Neural crest cell (in vitro differentiated cells): ENCODE measurements around the gene DMAC2. TPM values are rescaled to one million over a fixed set of nuclear protein-coding genes. Genes with fewer than 3 reads are reported as not detected.
A peak's percentile ranks its signal among the peaks of the same experiment; 100 is the strongest.

ENCODE experiments used
- DNase-seq: peaks from one replicate; pipeline ENCODE4 v3.0.0; 2021; ENCODE audit warnings: low read depth, mixed read lengths, low spot score
- H3K27ac Mint-ChIP-seq: one replicate; pipeline ENCODE4 v1.8.0; 2021; ENCODE audit warnings: mild to moderate bottlenecking, mixed read lengths; ENCODE audit not compliant: unreplicated experiment
- H3K27me3 Mint-ChIP-seq: 2 replicates; pipeline ENCODE4 v1.8.0; 2021; ENCODE audit warnings: low read depth, mild to moderate bottlenecking, mixed read lengths
- H3K36me3 Mint-ChIP-seq: 2 replicates; pipeline ENCODE4 v1.8.0; 2021; ENCODE audit warnings: low read depth, mild to moderate bottlenecking, mixed read lengths
- H3K4me1 Mint-ChIP-seq: 2 replicates; pipeline ENCODE4 v1.8.0; 2021; ENCODE audit warnings: mixed read lengths
- H3K4me3 Mint-ChIP-seq: one replicate; pipeline ENCODE4 v1.8.0; 2021; ENCODE audit warnings: mild to moderate bottlenecking, mixed read lengths
- H3K9me3 Mint-ChIP-seq: 2 replicates; pipeline ENCODE4 v1.8.0; 2021; ENCODE audit warnings: mixed read lengths
- CTCF ChIP-seq: fragments of 200-600 bp; sonication (generic); conservative IDR thresholded peaks from 2 replicates; pipeline ENCODE4 v1.5.0; 2021; ENCODE audit warnings: antibody characterized with exemption, mild to moderate bottlenecking
- total RNA-seq: library from RNA; stranded (reverse); gene quantifications from 2 replicates; pipeline ENCODE4 v1.2.1, GENCODE V29; 2021

DMAC2 gene
- total RNA-seq, 1 donor from 2014 or later = 63.1 TPM

DNA sequence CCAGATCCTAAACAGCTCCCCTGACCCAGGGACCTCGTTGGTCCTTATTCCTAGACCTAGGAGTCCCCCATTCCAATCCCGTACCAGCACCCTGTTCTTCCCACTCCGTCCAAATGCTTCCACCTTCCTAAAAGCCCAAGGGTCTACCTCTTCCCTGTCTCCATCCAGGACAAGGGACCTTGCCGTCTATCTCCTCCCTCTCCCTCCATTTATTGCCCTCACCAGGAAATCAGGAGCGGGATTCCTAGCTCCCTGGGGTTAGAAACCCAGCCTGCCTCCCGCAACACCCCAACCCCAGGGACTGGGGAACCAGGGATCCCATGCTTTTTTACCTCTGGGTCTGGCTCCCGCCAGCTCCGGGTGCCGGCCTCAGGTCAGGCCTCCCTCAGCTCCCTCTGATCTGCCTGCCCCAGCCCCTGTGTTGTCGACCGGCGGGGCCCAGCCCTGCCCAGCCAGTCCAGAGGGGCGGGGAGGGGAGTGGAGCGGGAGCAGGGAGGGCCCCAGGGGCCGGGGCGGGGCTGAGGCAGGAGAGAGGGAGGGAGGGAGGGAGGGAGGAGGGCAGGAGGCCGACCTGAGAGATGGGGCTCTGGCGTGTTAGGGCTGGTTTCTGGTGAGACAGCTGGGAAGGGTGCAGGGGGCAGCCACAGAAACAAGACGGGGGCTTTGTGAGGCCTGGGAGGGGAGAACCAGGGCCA, 12.6 kb downstream of the DMAC2 start, which contains the start of gene B3GNT8:
Gene B3GNT8 (minus strand): TSS at position 423 of the 695 bp plus-strand sequence. CDS start 596 bp downstream, outside the sequence.
- Mint-ChIP-seq H3K4me1 (peaks cover 5% of the 10 kb centered on the region), H3K27me3 (no peaks in the 10 kb centered on the region), H3K36me3 (peaks cover under 1% of the 10 kb centered on the region), H3K9me3 (no peaks in the 10 kb centered on the region), H3K4me3 (peak within 1 kb of the TSS; percentile 49), H3K27ac (peak within 1 kb of the TSS; percentile 27)
- peak; percentile 44 for DNase-seq
- TF ChIP-seq CTCF = no peak

DNA sequence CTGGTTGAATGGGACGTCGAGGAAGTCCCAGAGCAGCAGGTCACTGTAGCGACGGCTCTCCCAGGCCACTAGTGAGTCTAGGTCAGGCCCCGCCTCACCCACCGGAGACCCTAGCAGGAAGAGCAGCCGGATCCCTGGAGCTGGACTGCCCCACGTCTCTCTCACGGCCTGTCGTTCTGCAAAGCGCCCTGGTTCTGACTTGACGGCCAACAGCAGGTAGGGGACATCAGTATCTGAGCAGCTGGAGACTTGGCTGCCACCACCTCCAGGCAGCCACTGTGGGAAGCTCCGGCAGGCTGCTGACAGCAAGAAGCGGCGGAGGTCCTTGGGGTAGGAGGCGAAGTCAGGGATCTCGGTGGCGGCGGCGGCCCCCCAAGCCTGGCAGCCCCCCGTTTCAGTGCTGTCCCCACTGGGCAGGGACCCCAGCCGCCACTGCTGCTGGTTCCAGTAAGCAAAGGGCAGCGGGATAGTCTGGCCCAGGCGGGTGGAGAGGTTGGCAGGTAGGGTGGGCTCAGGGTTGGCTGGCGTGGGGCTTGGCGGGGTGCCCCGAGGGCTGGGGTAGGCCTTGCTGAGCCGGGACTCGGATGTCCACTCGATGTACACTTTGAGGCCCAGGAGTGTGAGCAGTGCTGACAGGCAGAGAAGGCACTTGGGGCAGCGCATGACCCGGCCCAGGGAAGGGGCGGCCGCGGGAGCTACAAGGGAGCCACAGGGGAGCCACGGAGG, 13.4 kb downstream of the DMAC2 start:
- H3K27ac Mint-ChIP-seq = peak overlapping the region; percentile 19
- peaks cover 5% of the 10 kb centered on the region for H3K4me1 Mint-ChIP-seq
- DNase-seq = no peak
- TF ChIP-seq CTCF = no peak
- no peaks in the 10 kb centered on the region for H3K36me3 Mint-ChIP-seq
- H3K27me3 Mint-ChIP-seq = no peaks in the 10 kb centered on the region
- no peak overlapping the region for H3K4me3 Mint-ChIP-seq
- H3K9me3 Mint-ChIP-seq = no peaks in the 10 kb centered on the region

DNA sequence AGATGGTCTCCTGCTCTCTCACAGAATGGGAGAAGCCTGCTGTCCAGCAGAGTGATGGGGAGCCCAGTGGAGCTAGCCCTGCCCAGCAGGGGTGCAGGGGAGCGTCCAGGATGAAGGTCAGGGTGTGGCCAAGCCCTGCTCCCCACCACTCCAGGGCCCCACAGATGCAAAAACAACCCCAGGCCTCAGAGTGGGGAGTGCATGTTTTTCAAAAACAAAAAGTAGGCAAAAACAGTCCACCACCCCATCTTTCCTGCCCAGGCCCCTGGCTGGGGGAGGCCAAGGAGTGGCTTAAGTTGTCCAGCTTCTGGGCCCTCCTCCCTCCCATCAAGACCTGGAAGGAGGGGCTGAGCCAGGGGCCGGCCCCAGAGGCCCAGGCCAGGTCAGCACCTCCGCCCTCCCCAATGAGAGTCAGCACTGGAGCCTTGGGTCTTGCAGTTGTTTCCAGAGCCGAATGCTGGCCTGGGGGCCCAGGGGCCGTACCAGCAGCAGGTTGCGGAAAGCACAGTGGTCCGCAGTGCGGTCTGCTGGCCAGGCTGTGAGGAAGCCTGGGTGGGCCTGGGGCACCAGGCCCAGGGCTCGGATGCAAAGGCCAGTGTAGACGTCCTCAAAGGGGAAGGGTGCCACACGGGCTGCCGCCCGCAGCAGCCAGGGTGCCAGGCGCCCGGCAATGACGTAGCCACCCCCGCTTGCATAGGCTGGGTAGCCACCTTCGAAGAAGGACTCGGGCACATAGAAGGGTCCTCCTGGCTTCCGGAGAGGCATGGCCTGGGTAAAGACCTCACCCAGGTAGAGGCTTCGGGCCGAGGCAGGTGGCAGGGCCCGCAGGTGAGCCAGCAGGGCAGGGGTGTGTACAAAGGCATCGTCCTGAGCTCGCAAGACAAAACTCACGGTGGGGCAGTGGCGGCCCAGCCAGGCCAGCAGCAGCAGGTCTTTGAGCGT, 14.3 kb downstream of the DMAC2 start:
- H3K9me3 Mint-ChIP-seq = no peaks in the 10 kb centered on the region
- H3K4me1 Mint-ChIP-seq = peaks cover 5% of the 10 kb centered on the region
- no peak for TF ChIP-seq CTCF
- H3K36me3 Mint-ChIP-seq = no peaks in the 10 kb centered on the region
- H3K27ac Mint-ChIP-seq = peak overlapping the region; percentile 19
- H3K4me3 Mint-ChIP-seq = no peak overlapping the region
- no peaks in the 10 kb centered on the region for H3K27me3 Mint-ChIP-seq
- no peak for DNase-seq

DNA sequence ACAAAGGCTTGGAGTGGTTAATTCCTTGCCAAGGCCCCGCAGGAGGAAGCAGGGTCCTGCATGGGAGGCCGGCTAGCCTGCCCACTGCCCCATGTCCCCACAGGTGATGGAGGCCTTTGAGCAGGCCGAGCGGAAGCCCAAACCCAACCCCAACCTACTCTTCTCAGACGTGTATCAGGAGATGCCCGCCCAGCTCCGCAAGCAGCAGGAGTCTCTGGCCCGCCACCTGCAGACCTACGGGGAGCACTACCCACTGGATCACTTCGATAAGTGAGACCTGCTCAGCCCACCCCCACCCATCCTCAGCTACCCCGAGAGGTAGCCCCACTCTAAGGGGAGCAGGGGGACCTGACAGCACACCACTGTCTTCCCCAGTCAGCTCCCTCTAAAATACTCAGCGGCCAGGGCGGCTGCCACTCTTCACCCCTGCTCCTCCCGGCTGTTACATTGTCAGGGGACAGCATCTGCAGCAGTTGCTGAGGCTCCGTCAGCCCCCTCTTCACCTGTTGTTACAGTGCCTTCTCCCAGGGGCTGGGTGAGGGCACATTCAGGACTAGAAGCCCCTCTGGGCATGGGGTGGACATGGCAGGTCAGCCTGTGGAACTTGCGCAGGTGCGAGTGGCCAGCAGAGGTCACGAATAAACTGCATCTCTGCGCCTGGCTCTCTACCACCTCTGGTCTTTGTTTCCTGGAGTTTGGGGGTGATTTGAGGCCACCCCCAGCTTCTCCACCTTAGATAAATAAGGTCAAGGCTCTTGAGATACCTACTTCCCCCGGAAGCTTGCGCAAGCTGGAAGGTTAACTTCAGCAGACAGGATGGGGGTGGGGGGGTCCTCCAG, 15.2 kb downstream of the DMAC2 start:
- H3K9me3 Mint-ChIP-seq = no peaks in the 10 kb centered on the region
- no peak for DNase-seq
- H3K4me1 Mint-ChIP-seq = peaks cover 5% of the 10 kb centered on the region
- no peaks in the 10 kb centered on the region for H3K27me3 Mint-ChIP-seq
- no peak overlapping the region for H3K27ac Mint-ChIP-seq
- TF ChIP-seq CTCF = no peak
- H3K36me3 Mint-ChIP-seq = no peaks in the 10 kb centered on the region
- no peak overlapping the region for H3K4me3 Mint-ChIP-seq
